HG03159 (cell line): Measurements from ENCODE around the gene PROK1.
A peak's percentile ranks its signal among the peaks of the same experiment; 100 is the strongest.
"Not testable (repeated sequence)": the region's sequence is repeated elsewhere in the genome, so short reads cannot be mapped to it uniquely, and the experiment has no call there.

Experiments
- ATAC-seq: cut with Tn5 transposase; IDR thresholded peaks from one replicate; pipeline ENCODE4 v1.9.1; 2021; ENCODE audit warnings: mild to moderate bottlenecking, moderate library complexity; ENCODE audit not compliant: unreplicated experiment

The PROK1 gene, protein sequence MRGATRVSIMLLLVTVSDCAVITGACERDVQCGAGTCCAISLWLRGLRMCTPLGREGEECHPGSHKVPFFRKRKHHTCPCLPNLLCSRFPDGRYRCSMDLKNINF

DNA sequence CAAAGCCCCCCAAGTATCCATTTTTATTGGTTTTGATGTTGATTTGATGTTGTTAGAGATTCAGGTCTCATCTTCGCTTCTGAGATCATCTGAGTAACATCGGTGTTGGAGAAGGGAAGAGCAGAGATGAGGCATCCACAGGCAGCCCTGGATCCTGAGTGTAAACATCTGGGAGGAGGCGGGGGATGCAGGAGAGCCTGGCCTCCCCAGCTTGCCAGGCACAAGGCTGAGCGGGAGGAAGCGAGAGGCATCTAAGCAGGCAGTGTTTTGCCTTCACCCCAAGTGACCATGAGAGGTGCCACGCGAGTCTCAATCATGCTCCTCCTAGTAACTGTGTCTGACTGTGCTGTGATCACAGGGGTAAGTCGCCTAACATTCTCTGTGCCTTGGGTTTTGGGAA, at the start of gene PROK1:
Gene PROK1 (plus strand): TSS at position 221 of the 400 bp plus-strand sequence. CDS start 68 bp downstream, at position 289.
- no peak for ATAC-seq

DNA sequence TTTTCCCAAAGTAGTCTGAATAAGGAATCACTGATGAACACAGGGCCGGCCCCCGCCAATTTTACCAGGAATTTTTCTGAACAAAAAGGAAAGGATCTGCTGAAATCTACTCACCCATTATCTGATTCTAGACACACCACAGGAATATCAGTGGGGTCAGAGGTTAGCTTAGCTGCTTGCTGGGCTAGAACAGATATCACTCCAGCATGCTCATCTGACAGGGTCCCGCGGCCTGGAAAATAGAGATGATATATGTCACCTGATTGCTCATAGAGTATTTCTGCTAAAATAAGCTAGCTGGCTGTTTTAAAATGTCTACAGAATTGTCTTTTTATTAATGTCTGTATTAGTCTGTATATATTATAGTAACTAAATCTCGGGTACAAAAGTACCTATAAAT, 47.1 kb upstream of the PROK1 start:
- no peak for ATAC-seq

DNA sequence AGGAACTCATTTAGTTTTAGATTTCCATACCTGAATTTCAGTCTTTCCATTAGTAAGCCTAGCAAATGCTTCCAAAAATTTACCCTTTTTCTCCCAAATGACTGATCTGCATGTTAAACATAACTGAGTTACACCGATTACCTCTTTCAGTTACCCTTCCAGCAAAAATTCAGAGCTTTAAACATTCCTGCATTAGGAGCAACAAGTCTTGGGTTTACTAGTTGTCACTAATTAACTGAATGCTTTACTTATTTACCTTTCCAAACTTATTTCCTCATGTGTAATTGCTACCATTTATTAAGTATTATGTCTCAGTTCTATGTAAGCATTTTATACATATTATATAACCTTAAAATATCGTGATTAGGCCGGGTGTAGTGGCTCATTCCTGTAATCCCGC, 46.5 kb upstream of the PROK1 start:
- ATAC-seq, result no peak

DNA sequence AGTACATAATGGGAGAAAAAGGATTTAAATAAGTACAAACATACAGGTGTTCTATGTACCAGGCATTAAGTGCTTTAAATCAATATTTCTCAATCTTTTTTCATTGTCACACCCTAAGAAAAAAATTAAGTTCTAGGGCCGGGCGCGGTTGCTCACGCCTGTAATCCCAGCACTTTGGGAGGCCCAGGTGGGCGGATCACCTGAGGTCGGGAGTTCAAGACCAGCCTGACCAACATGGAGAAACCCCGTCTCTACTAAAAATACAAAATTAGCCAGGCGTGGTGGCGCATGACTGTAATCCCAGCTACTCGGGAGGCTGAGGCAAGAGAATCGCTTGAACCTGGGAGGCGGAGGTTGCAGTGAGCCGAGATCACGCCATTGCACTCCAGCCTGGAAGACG, 44.5 kb upstream of the PROK1 start:
- ATAC-seq, result not testable (repeated sequence)

DNA sequence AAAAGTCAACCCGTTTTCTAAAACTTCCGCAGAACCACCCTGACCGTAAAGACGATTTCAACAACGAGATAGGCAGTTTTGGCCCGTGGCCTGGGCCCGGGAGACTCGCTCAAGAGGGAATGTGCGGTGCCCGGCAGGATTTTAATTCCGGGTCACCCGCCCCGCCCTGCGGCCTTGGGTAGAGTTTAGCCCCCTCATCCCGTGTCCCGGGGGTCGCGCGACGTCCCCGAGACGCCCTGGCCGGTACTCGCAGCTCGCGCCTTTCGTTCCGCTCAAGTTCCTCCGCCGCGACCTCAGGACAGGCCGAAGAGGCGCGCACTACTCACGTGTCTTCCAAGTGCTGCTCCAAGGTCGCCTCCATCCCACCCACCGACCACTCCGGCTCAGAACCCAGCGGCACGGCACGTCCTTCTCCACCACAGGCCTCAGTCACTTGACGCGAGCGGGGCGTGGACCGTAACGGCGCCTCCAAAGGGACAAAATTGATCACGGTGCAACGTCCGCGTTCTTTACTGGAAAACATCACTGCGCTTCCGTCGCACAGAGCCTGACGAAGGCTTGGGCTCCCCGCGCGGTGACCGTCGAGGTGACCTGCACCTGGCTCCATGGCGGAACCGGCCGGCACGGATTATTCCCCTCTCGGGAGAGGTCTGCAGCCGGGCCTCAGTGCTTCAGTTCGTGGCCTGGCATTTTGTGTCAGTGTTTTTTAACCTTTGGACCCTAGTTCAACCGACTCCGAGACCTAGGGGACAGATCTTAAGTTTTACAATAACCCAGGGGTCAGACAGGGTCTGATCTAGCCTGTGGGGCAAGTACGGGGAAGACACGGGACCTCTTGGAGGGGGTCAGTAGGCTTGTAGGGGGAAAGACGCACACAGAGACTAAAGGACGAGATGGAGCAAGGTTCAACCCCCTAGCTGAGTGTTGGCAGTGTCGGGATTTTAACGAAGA, 43.4 kb upstream of the PROK1 start, which contains the start of gene LAMTOR5:
Gene LAMTOR5 (minus strand): TSS at position 435 of the 951 bp plus-strand sequence. CDS start 74 bp downstream, at position 361.
- ATAC-seq, result peak; percentile 78

DNA sequence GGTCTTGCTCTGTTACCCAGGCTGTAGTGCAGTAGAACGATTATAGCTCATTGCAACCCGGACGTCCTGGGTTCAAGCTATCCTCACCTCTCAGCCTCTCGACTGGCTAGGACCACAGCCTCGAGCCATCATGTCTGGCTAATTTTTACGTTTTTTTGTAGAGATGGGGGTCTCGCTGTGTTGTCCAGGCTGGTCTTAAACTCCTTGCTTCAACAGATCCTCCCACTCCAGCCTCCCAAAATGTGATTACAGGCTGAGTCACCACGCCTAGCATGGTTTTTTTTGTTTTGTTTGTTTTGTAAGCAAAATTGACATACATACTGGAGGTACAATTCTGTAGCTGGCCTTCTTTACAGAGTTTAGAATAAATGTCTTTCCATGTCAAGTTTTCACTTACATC, 42.5 kb upstream of the PROK1 start:
- ATAC-seq, result no peak

DNA sequence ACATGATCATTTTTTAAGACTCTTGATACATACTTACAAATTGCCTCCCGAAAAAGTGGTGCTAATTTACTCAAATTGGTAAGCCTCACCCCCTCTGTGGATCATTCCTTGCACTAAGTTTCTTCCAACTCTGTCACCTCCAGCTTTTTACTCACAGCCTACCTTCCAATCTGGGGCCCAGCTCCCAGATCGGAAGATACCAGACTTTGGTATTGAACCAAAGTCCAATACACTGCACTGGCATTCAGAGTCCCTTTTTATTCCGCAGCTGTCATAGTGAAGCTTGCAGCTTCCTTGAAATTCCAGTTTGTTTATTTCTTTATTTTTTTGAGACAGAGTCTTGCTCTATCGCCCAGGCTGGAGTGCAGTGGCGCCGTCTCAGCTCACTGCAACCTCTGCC, 41.6 kb upstream of the PROK1 start:
- no peak for ATAC-seq

DNA sequence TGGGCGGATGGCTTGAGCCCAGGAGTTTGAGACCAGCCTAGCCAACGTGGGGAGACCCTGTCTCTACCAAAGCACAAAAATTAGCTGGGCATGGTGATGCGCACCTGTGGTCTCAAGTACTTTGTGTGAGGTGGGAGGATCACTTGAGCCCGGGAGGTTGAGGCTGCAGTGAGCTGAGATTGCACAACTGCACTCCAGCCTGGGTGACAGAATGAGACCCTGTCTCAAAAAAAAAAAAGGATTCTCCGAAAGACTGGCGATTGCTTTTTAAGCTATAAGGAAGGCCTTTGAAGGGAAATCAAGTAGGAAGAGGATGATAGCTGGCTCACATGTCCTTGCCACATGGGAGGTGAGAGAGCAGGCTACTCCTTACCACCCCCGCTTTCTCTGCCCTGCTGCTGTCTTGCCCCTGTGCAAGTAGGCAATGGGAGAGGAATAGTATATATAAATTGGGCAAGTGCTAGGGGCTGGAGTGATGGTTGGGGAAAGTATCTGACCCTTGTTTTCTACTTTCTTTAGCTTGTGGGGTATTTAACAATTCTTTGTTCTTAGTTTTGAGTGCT, 39.7 kb upstream of the PROK1 start:
- ATAC-seq, result no peak

DNA sequence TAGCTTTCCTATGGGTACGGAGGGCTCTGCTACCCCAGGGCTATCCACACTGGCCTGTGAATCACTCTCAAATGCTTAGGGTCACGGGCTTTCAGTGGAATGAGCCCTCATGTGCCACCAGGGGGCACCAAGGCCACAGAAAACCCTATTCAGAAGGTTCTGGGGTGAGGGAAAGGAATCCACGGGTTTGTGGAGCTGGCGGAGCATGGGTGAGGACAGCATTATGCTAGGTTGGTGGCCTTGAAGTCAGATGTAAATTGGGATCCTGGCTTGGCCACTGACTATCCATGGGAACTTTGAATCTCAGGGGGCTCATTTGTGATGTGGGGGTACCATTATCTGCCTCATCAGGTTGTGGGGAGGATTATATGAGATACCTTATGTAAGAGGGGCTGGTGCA, 38.4 kb upstream of the PROK1 start:
- peak; percentile 60 for ATAC-seq

DNA sequence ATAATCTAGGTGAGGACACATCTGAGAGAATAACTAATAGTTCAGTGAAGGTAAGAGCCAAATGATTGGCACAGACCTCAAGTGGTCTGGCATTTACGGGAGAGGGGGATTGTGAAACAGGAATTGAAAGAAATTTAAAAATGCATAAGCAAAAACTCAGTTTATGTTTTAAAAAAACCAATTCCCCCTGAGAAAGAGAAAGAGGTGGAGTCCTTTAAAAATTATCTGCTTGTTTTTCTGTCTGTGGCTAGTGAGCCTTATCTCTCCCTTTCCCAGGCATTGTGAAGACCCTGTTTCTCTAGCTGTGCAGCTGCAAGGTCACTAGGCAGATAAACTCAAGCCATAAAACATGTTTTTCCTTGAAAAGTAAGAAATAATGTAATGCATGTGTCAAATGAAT, 37.9 kb upstream of the PROK1 start:
- not testable (repeated sequence) for ATAC-seq

DNA sequence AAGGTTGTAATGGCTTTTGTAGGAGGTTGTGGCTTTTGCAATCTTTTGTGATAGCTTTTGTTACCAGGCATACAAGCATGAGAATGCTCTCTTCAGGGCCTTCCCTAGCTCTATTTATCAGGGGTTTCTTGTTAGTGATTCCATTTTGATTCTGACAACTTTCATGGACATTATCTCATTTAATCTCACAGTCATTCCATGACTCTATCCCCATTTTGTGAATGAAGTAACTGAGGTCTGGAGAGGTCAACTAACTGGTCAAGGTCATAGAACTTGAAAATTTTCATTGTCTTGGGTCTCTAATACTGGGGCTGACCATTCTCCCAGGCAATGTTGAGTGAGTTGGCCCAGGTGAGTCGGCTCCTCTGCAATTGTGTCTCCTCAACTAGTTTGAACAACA, 32.2 kb upstream of the PROK1 start:
- no peak for ATAC-seq

DNA sequence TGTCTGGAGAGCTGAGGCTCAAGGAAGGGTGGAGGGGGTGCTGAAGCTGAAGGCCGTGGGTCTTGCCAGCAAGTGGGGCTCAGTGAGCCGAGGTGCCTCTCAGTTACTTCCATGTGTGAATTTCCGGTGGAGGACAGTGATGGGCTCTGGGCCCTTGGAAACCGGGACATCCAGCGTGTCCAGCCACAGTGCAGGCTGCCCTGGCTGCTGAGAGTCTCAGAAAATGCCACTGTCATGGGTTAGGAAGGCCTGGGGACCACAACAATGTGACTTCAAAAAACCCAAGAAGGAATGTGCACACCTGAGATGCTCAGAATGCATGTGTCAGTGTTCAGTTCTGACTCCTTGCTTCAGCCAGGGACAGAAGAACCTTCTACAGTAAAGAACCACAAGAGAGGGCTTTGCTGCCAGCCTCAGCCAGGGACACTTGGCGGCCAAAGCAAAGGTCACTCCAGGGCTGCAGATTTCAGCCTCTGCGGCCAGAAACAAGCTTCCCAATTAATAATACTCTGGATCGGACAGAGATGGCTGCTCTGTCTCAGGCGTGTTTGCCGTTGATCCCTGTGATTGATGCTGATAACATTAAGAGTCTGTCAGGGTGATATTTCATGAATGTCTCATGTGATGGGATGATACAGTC, 30.8 kb upstream of the PROK1 start:
- no peak for ATAC-seq

DNA sequence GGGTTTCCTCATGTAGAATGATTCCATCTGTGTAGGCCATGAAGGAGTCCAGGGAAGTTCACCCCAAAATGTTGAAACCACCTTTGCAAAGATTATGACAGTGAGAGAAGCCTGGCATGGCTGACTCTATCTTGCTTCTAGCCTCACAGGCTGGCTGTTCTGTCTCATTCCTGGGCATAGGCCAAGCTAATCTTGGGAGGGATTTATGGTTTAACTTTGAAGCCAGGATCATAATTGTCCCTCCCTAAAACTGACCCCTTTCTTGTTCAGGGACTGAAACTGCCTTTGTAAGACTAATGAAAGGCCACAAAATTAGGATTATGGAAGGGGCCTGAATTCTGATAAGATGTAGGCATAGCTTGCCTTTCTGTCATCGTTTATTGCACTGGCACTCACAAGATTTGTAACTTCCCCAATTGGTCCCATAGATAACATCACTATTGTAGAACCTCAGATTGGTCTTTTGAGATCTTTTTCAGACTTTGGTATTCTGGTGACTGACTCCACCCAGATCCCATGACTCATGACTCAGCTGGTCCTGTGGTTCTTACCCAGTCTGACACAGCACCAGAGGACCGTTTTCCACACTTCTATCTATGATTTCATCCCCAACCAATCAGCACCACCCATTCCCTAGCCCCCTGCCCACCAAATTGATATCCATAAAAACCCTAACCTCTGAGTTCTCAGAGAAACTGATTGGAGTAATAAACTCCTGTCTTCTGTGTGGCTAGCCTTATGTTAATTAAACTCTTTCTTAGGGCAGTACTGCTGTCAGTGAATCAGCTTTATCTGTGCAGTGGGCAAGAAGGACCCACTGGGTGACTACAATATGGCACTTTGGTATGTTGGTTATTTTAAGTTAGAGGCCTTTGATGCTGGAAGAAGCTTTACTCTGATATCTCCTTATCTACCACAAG, 29.8 kb upstream of the PROK1 start:
- no peak for ATAC-seq

DNA sequence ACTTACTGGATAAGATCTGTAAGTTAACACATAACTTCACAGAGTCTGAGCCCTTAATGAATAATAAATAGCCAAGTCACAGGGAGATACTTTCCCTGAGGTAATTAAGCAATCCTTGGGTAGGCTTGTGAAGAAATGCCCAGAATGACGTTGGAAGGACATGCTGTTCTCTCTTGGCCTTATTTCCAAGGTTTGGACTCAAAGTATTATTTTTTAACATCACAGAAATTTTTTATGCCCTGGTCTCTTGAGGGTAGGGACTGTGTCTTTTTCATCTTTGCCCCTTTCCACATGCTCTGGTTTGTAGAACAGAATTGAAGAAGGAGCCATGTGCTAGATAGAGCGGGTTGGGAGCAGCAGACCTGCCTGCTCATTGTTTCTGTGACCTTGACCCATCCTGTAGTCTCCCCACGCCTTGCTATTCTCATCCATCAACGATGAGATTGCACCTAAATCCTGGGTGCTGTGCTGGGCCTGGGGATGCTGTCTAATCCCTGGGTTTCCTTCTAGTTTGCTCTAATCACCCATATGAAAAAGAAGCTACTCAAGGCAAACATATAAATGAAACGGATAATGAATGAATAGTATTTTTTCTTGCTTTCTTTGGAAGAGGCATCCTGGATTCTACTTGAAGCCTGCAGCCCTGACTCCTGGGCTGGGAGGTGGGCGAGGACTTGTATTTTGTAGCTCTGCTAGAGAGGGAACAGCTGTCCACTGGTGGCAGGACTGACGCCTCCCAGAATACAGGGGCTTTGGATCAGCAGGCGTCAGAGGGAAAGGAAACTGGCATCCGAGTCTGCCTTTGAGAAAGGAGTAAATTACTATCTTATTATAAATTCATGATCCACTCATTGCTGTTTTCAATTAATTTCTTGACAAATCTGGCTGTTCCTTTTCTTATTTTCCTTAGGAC, 26.0 kb upstream of the PROK1 start:
- no peak for ATAC-seq

DNA sequence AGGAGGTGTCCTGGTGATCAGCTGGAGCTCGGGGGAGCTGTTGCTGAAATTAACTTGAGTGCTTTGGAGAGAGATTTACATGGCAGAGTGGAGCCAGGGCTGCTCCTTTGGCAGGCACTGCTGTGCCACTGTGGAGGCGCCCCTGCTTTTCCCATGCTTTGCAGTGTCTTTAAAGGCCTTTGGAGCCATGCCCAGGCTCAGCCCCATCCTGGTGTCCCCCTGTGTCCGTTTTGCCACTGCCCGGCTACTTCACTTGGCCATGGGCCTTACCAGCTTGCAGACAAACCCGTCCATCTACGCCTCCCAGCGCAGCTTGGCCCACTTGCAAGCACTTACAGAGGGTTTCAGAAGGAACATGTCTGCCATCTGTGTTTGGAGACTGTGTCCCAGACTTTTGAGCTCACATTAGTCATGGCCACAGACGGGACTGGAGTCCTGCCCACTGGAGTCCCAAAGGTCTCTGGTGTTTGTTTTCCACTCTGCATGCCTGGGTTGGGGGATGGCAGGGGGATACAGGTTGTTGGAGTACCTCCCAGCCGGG, 25.3 kb upstream of the PROK1 start:
- no peak for ATAC-seq

DNA sequence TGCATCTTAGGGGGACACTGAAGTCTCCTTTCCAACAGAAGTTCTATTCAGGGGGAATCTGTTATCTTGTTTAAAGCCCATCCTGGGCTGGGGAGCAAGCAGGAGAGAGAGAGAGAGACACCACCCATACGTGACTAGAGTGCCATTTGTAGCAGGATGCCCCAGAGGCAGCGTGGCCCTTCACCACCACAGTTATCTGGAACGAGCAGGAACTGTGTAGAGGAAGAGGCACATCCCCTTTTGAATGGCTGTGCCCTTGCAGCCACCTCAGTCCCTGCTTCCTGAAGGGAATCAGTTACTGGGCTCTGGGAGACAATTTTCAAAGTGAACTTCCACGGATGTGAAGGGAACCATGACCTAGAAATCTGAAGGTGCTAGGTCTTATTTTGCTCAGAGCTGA, 24.1 kb upstream of the PROK1 start:
- ATAC-seq, result no peak

DNA sequence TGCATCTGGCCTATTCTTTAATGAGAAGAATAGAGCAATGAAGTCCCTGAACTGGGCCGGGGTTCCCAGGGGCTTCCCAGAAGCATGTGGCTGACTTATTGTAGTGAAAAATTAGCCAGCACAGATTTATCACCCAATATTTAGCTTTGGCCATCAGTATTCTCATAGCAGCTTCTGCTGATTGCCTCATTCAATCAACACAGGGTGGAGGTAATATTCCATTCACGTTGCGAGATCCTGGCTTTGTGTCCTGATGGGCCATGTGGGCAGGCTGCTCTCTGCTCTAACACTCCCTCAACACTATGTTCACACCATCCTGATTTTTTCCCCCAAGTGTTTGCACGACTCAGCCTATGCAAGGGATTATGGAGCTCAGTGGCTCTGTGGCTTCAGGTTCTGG, 22.0 kb upstream of the PROK1 start:
- no peak for ATAC-seq

DNA sequence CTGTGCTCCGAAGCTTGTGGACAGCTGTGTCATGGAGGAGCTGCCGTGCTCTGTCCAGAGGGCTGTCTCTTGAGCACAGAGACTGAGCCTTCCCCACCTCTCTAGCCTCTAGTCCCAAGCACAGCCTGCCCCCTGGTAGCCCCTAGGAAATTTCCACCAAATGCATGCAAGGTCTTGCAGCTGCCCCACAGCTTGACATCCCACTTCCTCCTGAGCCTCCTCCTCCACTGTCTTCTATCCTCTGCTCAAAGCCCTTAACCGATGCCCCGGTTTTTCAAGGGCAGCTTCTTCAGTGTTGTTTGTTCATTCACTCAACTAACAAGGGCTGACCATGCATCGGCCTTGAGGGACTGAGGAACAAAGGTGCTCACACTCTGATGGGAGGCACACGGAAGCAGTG, 20.6 kb upstream of the PROK1 start:
- ATAC-seq, result no peak

DNA sequence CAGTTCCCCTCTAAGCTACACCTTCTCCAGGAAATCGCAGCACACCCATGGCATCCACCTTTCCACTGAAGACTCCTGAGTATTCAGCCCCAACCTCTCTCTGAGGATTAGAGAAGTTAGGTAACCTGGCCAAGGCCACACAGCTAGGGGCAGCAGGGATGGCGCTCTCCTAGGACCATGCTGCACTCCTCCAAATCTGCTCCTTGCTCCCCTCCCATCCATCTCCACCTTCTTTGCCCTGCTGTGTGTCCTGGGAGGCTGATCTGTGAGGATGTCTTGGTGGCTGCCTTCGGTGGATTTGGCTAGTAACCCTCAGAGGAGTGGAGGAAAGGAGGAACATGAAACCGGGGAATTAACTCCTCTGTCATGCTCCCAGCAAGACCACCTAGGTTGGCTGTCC, 20.0 kb upstream of the PROK1 start:
- ATAC-seq, result no peak
